ENCODE measurements around the gene KDM4C. TPM values are rescaled to one million over a fixed set of nuclear protein-coding genes. Genes with fewer than 3 reads are reported as not detected.

Gene KDM4C
- total RNA-seq, 4 donors from 2014 or later = 25.2 to 41.1 (median 26.4) TPM

GRCh38 chr9:6999794-7000193, 242.0 kb downstream of the KDM4C start:
- Histone ChIP-seq H3K27ac (replicated peaks in 1 of 4) (no peak overlapping the region), H3K4me1 (no peaks in the 10 kb centered on the region), H3K4me3 (no peak overlapping the region), H3K27me3 (no peaks in the 10 kb centered on the region), H3K36me3 (peaks cover 0 to 35% (median 21%) of the 10 kb centered on the region in 4 donors), H3K9me3 (no peaks in the 10 kb centered on the region)
- intact Hi-C loops (cut with DNase I) = no loop called here
- no peak for TF ChIP-seq CTCF (IDR thresholded peaks at IDR 0.05)
- TF ChIP-seq EP300 (IDR thresholded peaks at IDR 0.05) = no peak
- no peak for TF ChIP-seq POLR2AphosphoS5 (IDR thresholded peaks at IDR 0.05)
- TF ChIP-seq POLR2A (IDR thresholded peaks at IDR 0.05; ENCODE audit: low read depth) = no peak
- no peak for DNase-seq (ENCODE audit: extremely low spot score)
- 94% methylated on average over 2 of the region's 2 CpGs for WGBS

- no peaks in the 10 kb centered on the region for H3K4me1 ChIP-seq
- H3K4me3 ChIP-seq = no peak overlapping the region
- no peak for DNase-seq (ENCODE audit: extremely low spot score)
- intact Hi-C loops (cut with DNase I) = no loop called here
- no peaks in the 10 kb centered on the region for H3K27me3 ChIP-seq
- H3K27ac ChIP-seq (replicated peaks in 1 of 4) = no peak overlapping the region
- WGBS = 91% methylated on average over 1 of the region's 1 CpG
- H3K36me3 ChIP-seq = peaks cover 0 to 18% (median 7%) of the 10 kb centered on the region in 4 donors
- no peaks in the 10 kb centered on the region for H3K9me3 ChIP-seq
- no peak for TF ChIP-seq CTCF (IDR thresholded peaks at IDR 0.05)
- no peak for TF ChIP-seq POLR2A (IDR thresholded peaks at IDR 0.05; ENCODE audit: low read depth)
- TF ChIP-seq POLR2AphosphoS5 (IDR thresholded peaks at IDR 0.05) = no peak
- no peak for TF ChIP-seq EP300 (IDR thresholded peaks at IDR 0.05)
These were observed 243.8 kb downstream of the KDM4C start for GRCh38 chr9:7001571-7001970.

- DNase-seq (ENCODE audit: extremely low spot score) = no peak
- TF ChIP-seq EP300 (IDR thresholded peaks at IDR 0.05) (no peak), POLR2AphosphoS5 (IDR thresholded peaks at IDR 0.05) (no peak), CTCF (IDR thresholded peaks at IDR 0.05) (no peak), POLR2A (IDR thresholded peaks at IDR 0.05; ENCODE audit: low read depth) (no peak)
- H3K27me3 ChIP-seq = no peaks in the 10 kb centered on the region
- H3K36me3 ChIP-seq = peaks cover 6 to 23% (median 15%) of the 10 kb centered on the region in 4 donors
- no peaks in the 10 kb centered on the region for H3K4me1 ChIP-seq
- intact Hi-C loops (cut with DNase I) = no loop called here
- WGBS = 91% methylated on average over 2 of the region's 2 CpGs
- no peaks in the 10 kb centered on the region for H3K9me3 ChIP-seq
- no peak overlapping the region for H3K27ac ChIP-seq (replicated peaks in 1 of 4)
- H3K4me3 ChIP-seq = no peak overlapping the region
These were observed 246.1 kb downstream of the KDM4C start for GRCh38 chr9:7003861-7004260.

GRCh38 chr9:7006417-7006816, 248.6 kb downstream of the KDM4C start:
- Histone ChIP-seq H3K27ac (replicated peaks in 1 of 4) (no peak overlapping the region), H3K9me3 (no peaks in the 10 kb centered on the region), H3K4me3 (no peak overlapping the region), H3K27me3 (no peaks in the 10 kb centered on the region), H3K36me3 (peaks cover 10 to 37% (median 22%) of the 10 kb centered on the region in 4 donors), H3K4me1 (no peaks in the 10 kb centered on the region)
- no peak for DNase-seq (ENCODE audit: extremely low spot score)
- 76% methylated on average over 2 of the region's 2 CpGs for WGBS
- intact Hi-C loops (cut with DNase I) = no loop called here
- no peak for TF ChIP-seq POLR2A (IDR thresholded peaks at IDR 0.05; ENCODE audit: low read depth)
- no peak for TF ChIP-seq EP300 (IDR thresholded peaks at IDR 0.05)
- TF ChIP-seq CTCF (IDR thresholded peaks at IDR 0.05) = no peak
- TF ChIP-seq POLR2AphosphoS5 (IDR thresholded peaks at IDR 0.05) = no peak

- Histone ChIP-seq H3K27me3 (no peaks in the 10 kb centered on the region), H3K9me3 (no peaks in the 10 kb centered on the region), H3K4me1 (no peaks in the 10 kb centered on the region), H3K27ac (replicated peaks in 1 of 4) (no peak overlapping the region), H3K36me3 (peaks cover 20 to 42% (median 28%) of the 10 kb centered on the region in 4 donors), H3K4me3 (no peak overlapping the region)
- TF ChIP-seq POLR2A (IDR thresholded peaks at IDR 0.05; ENCODE audit: low read depth) (no peak), CTCF (IDR thresholded peaks at IDR 0.05) (no peak), POLR2AphosphoS5 (IDR thresholded peaks at IDR 0.05) (no peak), EP300 (IDR thresholded peaks at IDR 0.05) (no peak)
- intact Hi-C loops (cut with DNase I) = no loop called here
- WGBS = 50% methylated on average over 2 of the region's 2 CpGs
- no peak for DNase-seq (ENCODE audit: extremely low spot score)
These were observed 250.6 kb downstream of the KDM4C start for GRCh38 chr9:7008411-7008810.
